ENCODE data around the gene PDE4A. TPM values are rescaled to one million over a fixed set of nuclear protein-coding genes. Genes with fewer than 3 reads are reported as not detected.
"Not testable (repeated sequence)": the region's sequence is repeated elsewhere in the genome, so short reads cannot be mapped to it uniquely, and the experiment has no call there.

Gene PDE4A
- total RNA-seq, 1 experiment from 2014 or later: 10.4 TPM

DNA sequence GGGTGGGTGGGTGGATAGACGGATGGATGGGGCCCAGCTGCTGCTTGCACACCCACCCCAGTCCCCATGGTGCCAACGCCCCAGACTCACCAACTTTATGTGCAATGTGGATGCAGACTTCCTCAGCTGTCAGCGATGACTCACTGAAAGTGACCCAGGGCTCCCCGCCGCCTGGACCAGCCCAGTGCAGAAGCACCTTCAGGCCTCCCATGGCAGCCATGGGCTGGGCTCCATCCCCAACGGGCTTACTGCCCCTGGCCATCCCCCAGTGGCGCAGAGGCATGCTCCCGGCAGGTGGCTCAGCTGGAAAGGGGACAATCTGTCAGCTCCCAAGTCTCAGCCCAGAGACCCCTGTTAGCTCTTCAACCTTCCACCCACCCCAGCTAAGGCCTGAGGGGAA lies 42.2 kb upstream of the PDE4A start:
- Histone ChIP-seq H3F3A (ENCODE audit: insufficient read depth, low read depth) (peaks cover 8% of the 10 kb centered on the region; the same call in 1 of the 2 replicates), H4K20me1 (ENCODE audit: insufficient read depth) (no peaks in the 10 kb centered on the region), H3K4me3 (no peak overlapping the region), H3K36me3 (ENCODE audit: low read depth) (peaks cover 6% of the 10 kb centered on the region; the same call in 1 of the 2 replicates), H3K4me1 (replicated peaks; ENCODE audit: insufficient read depth) (peaks cover 6% of the 10 kb centered on the region), H3K4me2 (no peak overlapping the region), H3K27ac (no peak overlapping the region), H3K9me3 (ENCODE audit: insufficient read depth, low read depth) (no peaks in the 10 kb centered on the region), H3K27me3 (ENCODE audit: insufficient read depth, low read depth) (no peaks in the 10 kb centered on the region), H2AFZ (no peak overlapping the region), H3K79me2 (ENCODE audit: low read depth) (peaks cover 8% of the 10 kb centered on the region), H3K9me2 (ENCODE audit: insufficient read depth) (no peaks in the 10 kb centered on the region)
- ChIA-PET POLR2A (ENCODE audit: unreplicated experiment) (no interaction called here), CTCF (no interaction called here)
- intact Hi-C loops (cut with micrococcal nuclease; ENCODE audit: unreplicated experiment): no loop called here
- DNase-seq: no peak
- no TSS peak for BruUV-seq (replicated peaks)
- TF ChIP-seq, protein P1, sequence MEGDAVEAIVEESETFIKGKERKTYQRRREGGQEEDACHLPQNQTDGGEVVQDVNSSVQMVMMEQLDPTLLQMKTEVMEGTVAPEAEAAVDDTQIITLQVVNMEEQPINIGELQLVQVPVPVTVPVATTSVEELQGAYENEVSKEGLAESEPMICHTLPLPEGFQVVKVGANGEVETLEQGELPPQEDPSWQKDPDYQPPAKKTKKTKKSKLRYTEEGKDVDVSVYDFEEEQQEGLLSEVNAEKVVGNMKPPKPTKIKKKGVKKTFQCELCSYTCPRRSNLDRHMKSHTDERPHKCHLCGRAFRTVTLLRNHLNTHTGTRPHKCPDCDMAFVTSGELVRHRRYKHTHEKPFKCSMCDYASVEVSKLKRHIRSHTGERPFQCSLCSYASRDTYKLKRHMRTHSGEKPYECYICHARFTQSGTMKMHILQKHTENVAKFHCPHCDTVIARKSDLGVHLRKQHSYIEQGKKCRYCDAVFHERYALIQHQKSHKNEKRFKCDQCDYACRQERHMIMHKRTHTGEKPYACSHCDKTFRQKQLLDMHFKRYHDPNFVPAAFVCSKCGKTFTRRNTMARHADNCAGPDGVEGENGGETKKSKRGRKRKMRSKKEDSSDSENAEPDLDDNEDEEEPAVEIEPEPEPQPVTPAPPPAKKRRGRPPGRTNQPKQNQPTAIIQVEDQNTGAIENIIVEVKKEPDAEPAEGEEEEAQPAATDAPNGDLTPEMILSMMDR (conservative IDR thresholded peaks at IDR 0.05): no peak
- TF ChIP-seq EZH2 (IDR thresholded peaks at IDR 0.05; ENCODE audit: low read depth): no peak

DNA sequence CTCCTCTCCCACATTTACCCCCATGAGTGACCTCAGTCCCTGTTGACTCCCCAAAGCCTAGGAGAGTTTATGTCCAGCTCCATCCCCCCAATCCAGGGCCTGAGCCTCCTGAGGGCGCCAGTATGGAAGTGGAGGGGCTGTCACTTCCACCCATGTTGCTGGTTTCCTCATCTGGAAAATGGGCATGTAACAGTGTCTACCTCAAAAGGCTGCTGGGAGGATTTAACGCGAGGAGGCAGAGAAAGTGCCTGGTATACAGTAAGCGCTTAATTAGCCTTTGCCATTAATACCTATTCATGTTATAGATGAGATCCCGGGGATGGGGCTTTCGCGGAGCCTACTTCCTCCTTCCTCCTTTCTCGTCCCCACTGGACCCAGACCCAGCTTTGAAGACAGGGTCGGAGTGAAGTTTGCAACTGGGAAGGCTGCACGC lies 40.4 kb upstream of the PDE4A start:
- TF ChIP-seq, protein P1 (conservative IDR thresholded peaks at IDR 0.05): no peak
- TF ChIP-seq EZH2 (IDR thresholded peaks at IDR 0.05; ENCODE audit: low read depth): no peak
- CTCF ChIA-PET: interaction anchor here (0.6 to 1.2 kb wide), 4 partner anchors 88 to 271 kb away, joined by 3 to 4 read pairs (median 4); partner anchors contain the start of gene ICAM1
- TSS peak; percentile 76 for BruUV-seq (replicated peaks)

DNA sequence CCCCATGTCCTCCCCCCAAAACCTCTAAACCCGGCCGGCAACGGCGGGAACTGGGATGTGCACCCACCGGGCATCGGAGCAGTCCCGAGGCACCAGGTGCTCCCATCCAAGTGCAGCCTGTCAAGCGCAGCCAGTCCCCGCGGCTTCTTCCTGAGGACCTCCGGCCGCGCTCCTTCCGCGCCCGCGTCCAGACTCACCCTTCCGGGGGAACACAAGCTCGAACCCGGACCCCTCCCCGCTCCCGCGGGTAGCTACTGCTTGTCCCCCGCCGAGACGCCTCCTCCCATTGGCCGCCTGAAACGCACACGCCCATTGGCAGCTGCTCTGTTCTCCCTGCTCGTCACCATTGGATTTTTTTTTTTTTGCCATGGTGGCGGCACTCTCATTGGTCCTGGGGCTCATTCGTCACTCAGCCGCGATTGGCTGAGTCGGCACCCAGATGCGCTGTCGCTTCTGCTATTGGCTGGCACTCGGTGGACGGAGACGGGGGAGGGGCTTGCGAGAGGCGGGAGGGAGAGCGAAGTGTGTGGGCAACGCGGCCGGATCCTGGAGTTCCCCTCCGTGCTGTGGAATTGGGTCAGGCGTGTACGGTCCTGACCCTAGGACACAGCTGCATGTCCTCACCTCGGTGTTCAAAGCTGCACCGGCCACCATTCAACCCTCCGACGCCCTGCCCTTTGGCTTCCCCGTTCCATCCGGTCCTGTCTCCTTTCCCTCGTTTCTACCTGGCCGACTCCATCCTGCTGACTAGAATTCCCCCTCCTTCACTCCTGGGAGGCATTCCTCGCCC lies 39.8 kb upstream of the PDE4A start, which contains the start of gene TYK2:
Gene TYK2 (minus strand): TSS at position 260 of the 790 bp plus-strand sequence. CDS start 2,166 bp downstream, outside the sequence.
- Histone ChIP-seq H3K4me3 (peak within 1 kb of the TSS; percentile 82), H4K20me1 (ENCODE audit: insufficient read depth) (no peaks in the 10 kb centered on the region), H3K9me2 (ENCODE audit: insufficient read depth) (no peaks in the 10 kb centered on the region), H3K36me3 (ENCODE audit: low read depth) (peaks cover 6% of the 10 kb centered on the region; the same call in 1 of the 2 replicates), H3K4me2 (peak within 1 kb of the TSS; percentile 87), H3K4me1 (replicated peaks; ENCODE audit: insufficient read depth) (peaks cover 6% of the 10 kb centered on the region), H3K27ac (no peak within 1 kb of the TSS), H3K79me2 (ENCODE audit: low read depth) (peaks cover 8% of the 10 kb centered on the region), H3K27me3 (ENCODE audit: insufficient read depth, low read depth) (no peaks in the 10 kb centered on the region), H3F3A (ENCODE audit: insufficient read depth, low read depth) (peaks cover 8% of the 10 kb centered on the region; the same call in 1 of the 2 replicates), H2AFZ (peak within 1 kb of the TSS; percentile 98), H3K9me3 (ENCODE audit: insufficient read depth, low read depth) (no peaks in the 10 kb centered on the region)
- intact Hi-C loops (cut with micrococcal nuclease; ENCODE audit: unreplicated experiment): loop anchor here (5.0 kb wide), 1 partner anchor 48 kb away; the partner anchor contains the start of gene RAVER1
- ChIA-PET CTCF (interaction anchor here (0.5 to 1.2 kb wide), 8 partner anchors 89 to 272 kb away, joined by 3 to 4 read pairs (median 3); partner anchors contain the start of gene ICAM1), POLR2A (ENCODE audit: unreplicated experiment) (interaction anchor here (0.7 to 0.8 kb wide), 4 partner anchors 64 to 284 kb away, joined by 5 to 12 read pairs (median 6); partner anchors contain the start of gene ICAM1)
- TF ChIP-seq EZH2 (IDR thresholded peaks at IDR 0.05; ENCODE audit: low read depth): no peak
- TF ChIP-seq, protein P1 (conservative IDR thresholded peaks at IDR 0.05): no peak
- no TSS peak for BruUV-seq (replicated peaks)
- peak; percentile 97 for DNase-seq

More for the DNA sequence above, 40.4 kb upstream of the PDE4A start:
- H3K36me3 ChIP-seq (ENCODE audit: low read depth): peaks cover 6% of the 10 kb centered on the region; the same call in 1 of the 2 replicates
- DNase-seq: no peak
- H3K27ac ChIP-seq: no peak overlapping the region
- H3F3A ChIP-seq (ENCODE audit: insufficient read depth, low read depth): peaks cover 8% of the 10 kb centered on the region; the same call in 1 of the 2 replicates
- peak overlapping the region; percentile 98 for H2AFZ ChIP-seq
- POLR2A ChIA-PET (ENCODE audit: unreplicated experiment): interaction anchor here (0.7 to 0.8 kb wide), 4 partner anchors 64 to 284 kb away, joined by 5 to 12 read pairs (median 6); partner anchors contain the start of gene ICAM1
- H3K4me1 ChIP-seq (replicated peaks; ENCODE audit: insufficient read depth): peaks cover 6% of the 10 kb centered on the region
- no peaks in the 10 kb centered on the region for H3K27me3 ChIP-seq (ENCODE audit: insufficient read depth, low read depth)
- no peaks in the 10 kb centered on the region for H3K9me2 ChIP-seq (ENCODE audit: insufficient read depth)
- H3K4me2 ChIP-seq: peak overlapping the region; percentile 87
- H3K4me3 ChIP-seq: peak overlapping the region; percentile 82
- H3K9me3 ChIP-seq (ENCODE audit: insufficient read depth, low read depth): no peaks in the 10 kb centered on the region
- intact Hi-C loops (cut with micrococcal nuclease; ENCODE audit: unreplicated experiment): loop anchor here (5.0 kb wide), 1 partner anchor 48 kb away; the partner anchor contains the start of gene RAVER1
- no peaks in the 10 kb centered on the region for H4K20me1 ChIP-seq (ENCODE audit: insufficient read depth)
- H3K79me2 ChIP-seq (ENCODE audit: low read depth): peaks cover 8% of the 10 kb centered on the region

DNA sequence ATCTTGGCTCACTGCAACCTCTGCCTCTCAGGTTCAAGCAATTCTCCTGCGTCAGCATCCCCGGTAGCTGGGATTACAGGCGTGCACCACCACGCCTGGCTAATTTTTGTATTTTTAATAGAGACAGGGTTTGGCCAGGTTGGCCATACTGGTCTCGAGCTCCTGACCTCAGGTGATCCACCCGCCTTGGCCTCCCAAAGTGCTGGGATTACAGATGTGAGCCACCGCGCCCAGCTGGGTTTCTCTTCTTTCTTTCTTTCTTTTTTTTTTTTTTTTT lies 37.2 kb upstream of the PDE4A start:
- H4K20me1 ChIP-seq (ENCODE audit: insufficient read depth); H3K9me3 ChIP-seq (ENCODE audit: insufficient read depth, low read depth); H3K4me1 ChIP-seq (replicated peaks; ENCODE audit: insufficient read depth); H3K27me3 ChIP-seq (ENCODE audit: insufficient read depth, low read depth); H3K27ac ChIP-seq; BruUV-seq (replicated peaks); H3K79me2 ChIP-seq (ENCODE audit: low read depth); H2AFZ ChIP-seq; H3K36me3 ChIP-seq (ENCODE audit: low read depth); DNase-seq; POLR2A ChIA-PET (ENCODE audit: unreplicated experiment); H3K9me2 ChIP-seq (ENCODE audit: insufficient read depth); H3K4me2 ChIP-seq; H3K4me3 ChIP-seq: not testable (repeated sequence)
- peaks cover 12% of the 10 kb centered on the region for H3F3A ChIP-seq (ENCODE audit: insufficient read depth, low read depth)
- intact Hi-C loops (cut with micrococcal nuclease; ENCODE audit: unreplicated experiment): loop anchor here (5.0 kb wide), 1 partner anchor 51 kb away; the partner anchor contains the start of gene RAVER1
- CTCF ChIA-PET: interaction anchor here (0.6 to 1.1 kb wide), 3 partner anchors 15 to 124 kb away, joined by 3 read pairs; no protein-coding TSS in a partner anchor

Measured in PC-9 (cell line).